Raji (cell line): ENCODE results near the gene PRSS33.

Source experiments
- POLR2A ChIP-seq: IDR thresholded peaks from 2 replicates; pipeline ENCODE4 v1.6.1; 2011; ENCODE audit warnings: low read depth, low read length, control low read depth; ENCODE audit not compliant: insufficient read depth

Gene PRSS33

GRCh38 chr16:2752035-2752849 is 35.1 kb downstream of the PRSS33 start, which contains the start of gene SRRM2:
Gene SRRM2 (plus strand): TSS chr16:2752638. CDS start chr16:2756365, 3,727 bp downstream.
- peak; percentile 73 for TF ChIP-seq POLR2A

- no peak; the same call in none of the 2 replicates for TF ChIP-seq POLR2A
These were observed 35.8 kb downstream of the PRSS33 start for GRCh38 chr16:2751577-2752034.

GRCh38 chr16:2749936-2750335 is 37.4 kb downstream of the PRSS33 start:
- TF ChIP-seq POLR2A = no peak

- TF ChIP-seq POLR2A = no peak
These were observed 37.9 kb downstream of the PRSS33 start for GRCh38 chr16:2749476-2749875.

GRCh38 chr16:2748757-2749455 is 38.5 kb downstream of the PRSS33 start:
- TF ChIP-seq POLR2A = no peak

- TF ChIP-seq POLR2A = no peak
These were observed 41.4 kb downstream of the PRSS33 start for GRCh38 chr16:2745961-2746360.

- no peak for TF ChIP-seq POLR2A
These were observed 42.1 kb downstream of the PRSS33 start for GRCh38 chr16:2745116-2745890.

GRCh38 chr16:2744711-2745110 is 42.6 kb downstream of the PRSS33 start:
- no peak for TF ChIP-seq POLR2A

- TF ChIP-seq POLR2A = no peak
These were observed 44.2 kb downstream of the PRSS33 start for GRCh38 chr16:2743007-2743810.

- TF ChIP-seq POLR2A = no peak
These were observed 44.9 kb downstream of the PRSS33 start for GRCh38 chr16:2742323-2743006.

- no peak for TF ChIP-seq POLR2A
These were observed 46.2 kb downstream of the PRSS33 start for GRCh38 chr16:2741168-2741567.

- no peak for TF ChIP-seq POLR2A
These were observed 46.9 kb downstream of the PRSS33 start for GRCh38 chr16:2740476-2740875.

GRCh38 chr16:2739625-2740430 is 47.5 kb downstream of the PRSS33 start:
- TF ChIP-seq POLR2A = no peak
